Keratinocyte (primary cell): ENCODE results near the gene ATXN10.

Experiments used
- EZH2 ChIP-seq: IDR thresholded peaks from one replicate; pipeline ENCODE4 v1.6.1; 2012; ENCODE audit warnings: inconsistent platforms, mild to moderate bottlenecking, low read length, moderate library complexity
- TF ChIP-seq, protein P1 (sequence below), 3 experiments: IDR thresholded peaks in 1 of 3; conservative IDR thresholded peaks in 1 of 3; optimal IDR thresholded peaks in 1 of 3; 2 replicates in 2 of 3; 3 replicates in 1 of 3; pipeline versions ENCODE3 to v1.5.1; 2011; ENCODE audit warnings: low read length in 3 of 3, mild to moderate bottlenecking in 3 of 3, moderate library complexity in 2 of 3, control low read depth in 1 of 3, inconsistent platforms in 1 of 3; ENCODE audit not compliant: insufficient read depth in 2 of 3; ENCODE audit errors: extremely low read depth in 1 of 3

DNA sequence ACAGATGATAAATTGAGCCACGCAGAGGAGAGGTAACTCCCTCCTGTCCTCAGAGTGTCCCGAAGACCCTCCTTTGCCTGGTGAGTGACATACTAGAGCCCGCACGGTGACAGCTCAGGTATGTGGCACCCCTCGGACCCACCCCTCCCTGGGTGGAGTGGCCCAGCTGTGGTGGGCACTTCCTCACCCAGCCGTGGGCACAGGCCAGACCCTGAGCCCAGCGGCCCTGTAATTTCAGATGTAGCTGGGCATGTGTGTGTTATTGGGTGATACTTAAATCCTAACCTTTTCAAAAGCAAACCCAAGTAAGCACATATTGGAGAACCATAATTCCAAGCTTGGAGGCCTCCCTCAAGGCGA lies 212.2 kb downstream of the ATXN10 start:
- TF ChIP-seq, protein P1, sequence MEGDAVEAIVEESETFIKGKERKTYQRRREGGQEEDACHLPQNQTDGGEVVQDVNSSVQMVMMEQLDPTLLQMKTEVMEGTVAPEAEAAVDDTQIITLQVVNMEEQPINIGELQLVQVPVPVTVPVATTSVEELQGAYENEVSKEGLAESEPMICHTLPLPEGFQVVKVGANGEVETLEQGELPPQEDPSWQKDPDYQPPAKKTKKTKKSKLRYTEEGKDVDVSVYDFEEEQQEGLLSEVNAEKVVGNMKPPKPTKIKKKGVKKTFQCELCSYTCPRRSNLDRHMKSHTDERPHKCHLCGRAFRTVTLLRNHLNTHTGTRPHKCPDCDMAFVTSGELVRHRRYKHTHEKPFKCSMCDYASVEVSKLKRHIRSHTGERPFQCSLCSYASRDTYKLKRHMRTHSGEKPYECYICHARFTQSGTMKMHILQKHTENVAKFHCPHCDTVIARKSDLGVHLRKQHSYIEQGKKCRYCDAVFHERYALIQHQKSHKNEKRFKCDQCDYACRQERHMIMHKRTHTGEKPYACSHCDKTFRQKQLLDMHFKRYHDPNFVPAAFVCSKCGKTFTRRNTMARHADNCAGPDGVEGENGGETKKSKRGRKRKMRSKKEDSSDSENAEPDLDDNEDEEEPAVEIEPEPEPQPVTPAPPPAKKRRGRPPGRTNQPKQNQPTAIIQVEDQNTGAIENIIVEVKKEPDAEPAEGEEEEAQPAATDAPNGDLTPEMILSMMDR (optimal IDR thresholded peaks at IDR 0.05 in 1 of 3, IDR thresholded peaks at IDR 0.05 in 1 of 3, conservative IDR thresholded peaks at IDR 0.05 in 1 of 3; ENCODE audit: extremely low read depth in 1 of 3, insufficient read depth in 2 of 3, low read length in 3 of 3): no peak
- no peak for TF ChIP-seq EZH2
